Activated gamma-delta T cell treated with anti-CD3 and anti-CD28 coated beads, Interleukin-2, amount 50 U/mL, for 16 hours (primary cell): Measurements from ENCODE around the gene LUC7L3.
"Not testable (repeated sequence)": the region's sequence is repeated elsewhere in the genome, so short reads cannot be mapped to it uniquely, and the experiment has no call there.

Source experiments
- DNase-seq: peaks from one replicate; pipeline ENCODE4 v3.0.0-alpha.2; 2020; ENCODE audit warnings: low read depth

Gene LUC7L3, protein sequence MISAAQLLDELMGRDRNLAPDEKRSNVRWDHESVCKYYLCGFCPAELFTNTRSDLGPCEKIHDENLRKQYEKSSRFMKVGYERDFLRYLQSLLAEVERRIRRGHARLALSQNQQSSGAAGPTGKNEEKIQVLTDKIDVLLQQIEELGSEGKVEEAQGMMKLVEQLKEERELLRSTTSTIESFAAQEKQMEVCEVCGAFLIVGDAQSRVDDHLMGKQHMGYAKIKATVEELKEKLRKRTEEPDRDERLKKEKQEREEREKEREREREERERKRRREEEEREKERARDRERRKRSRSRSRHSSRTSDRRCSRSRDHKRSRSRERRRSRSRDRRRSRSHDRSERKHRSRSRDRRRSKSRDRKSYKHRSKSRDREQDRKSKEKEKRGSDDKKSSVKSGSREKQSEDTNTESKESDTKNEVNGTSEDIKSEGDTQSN

DNA sequence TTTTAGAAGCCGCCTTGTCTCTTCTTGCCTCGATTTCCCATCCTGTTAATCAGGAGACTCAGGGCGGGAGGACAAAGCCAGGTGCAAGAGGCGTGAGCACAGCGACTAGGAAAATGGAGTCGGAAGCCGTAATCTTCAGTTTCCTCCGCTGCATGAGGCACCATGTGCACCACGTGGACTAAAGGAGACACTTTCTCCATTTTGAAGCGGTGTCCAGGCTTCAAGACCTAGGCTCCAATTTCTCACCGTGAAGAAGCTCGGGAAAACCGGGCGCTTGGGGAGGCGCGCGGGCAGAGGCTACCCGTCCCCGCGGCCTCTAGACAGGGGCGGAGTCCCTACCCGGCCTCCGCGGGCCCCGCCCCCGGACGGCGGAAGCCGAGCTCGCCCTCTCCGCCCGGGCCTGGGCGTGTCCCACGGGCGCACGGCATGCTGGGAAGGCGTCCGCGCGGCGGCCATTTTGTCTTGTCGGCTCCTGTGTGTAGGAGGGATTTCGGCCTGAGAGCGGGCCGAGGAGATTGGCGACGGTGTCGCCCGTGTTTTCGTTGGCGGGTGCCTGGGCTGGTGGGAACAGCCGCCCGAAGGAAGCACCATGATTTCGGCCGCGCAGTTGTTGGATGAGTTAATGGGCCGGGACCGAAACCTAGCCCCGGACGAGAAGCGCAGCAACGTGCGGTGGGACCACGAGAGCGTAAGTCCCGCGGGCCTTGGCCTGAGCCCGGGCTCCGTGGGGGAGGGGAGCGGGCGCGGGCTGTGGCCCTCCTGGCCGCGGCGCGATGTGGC is at the start of gene LUC7L3:
LUC7L3 (plus strand) TSS at position 460 of the 780 bp plus-strand sequence; CDS start at position 590, 130 bp downstream.
- DNase-seq, result peak; percentile 87

DNA sequence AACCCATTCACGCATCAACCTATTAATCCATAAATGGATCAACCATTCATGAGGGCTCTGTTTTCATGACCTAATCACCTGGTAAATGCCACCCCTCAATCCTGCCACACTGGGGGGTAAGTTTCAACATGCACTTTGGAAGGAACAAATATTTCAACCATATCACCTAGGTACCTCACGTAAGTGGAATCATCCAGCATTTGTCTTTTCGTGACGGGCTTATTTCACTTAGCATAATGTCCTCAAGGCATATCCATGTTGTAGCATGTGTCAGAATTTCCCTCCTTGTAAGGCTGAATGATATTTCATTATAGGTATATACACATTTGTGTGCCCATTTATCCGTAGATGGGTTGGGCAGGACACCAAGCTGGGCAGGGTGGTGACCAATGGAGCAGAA is 47.3 kb upstream of the LUC7L3 start:
- DNase-seq, result no peak

DNA sequence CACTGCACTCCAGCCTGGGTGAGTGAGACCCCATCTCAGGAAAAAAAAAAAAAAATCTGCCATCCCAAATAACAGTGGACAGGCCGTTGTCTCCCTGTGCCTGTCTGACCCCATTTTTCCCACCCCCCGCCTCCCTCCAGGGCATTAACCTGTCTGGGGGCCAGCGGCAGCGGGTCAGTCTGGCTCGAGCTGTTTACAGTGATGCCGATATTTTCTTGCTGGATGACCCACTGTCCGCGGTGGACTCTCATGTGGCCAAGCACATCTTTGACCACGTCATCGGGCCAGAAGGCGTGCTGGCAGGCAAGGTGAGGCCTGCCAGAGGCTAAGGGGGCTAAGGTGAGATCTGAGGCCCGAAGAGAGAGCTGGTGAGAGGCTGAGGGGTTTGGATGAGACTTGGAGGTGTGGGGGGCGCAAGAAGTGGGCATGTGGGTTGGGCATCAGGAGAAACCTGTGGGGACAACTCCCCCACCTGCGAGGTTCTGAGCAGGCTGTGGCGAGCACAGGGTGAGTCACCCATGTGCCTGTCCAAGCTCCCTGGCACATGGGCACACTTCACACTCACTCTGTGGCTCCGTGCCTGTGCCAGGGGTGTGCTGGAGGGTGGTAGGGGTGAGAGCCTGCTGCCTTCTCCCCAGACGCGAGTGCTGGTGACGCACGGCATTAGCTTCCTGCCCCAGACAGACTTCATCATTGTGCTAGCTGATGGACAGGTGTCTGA is 46.4 kb upstream of the LUC7L3 start:
- no peak for DNase-seq

DNA sequence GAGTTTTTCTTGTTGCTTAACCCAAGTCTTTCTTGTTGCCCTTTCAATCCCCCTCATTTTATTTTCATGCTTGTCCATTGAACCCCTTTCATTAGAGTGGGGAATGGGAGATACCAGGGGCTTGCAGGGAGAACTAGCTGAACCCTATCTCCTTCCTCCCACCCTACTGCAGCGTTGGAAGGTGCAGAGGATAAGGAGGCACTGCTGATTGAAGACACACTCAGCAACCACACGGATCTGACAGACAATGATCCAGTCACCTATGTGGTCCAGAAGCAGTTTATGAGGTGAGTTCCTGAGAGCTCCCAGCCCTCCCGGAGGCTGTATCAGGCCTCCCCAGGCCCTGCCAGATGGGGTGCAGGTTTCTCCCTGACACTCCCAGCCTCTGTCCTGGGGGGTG is 44.2 kb upstream of the LUC7L3 start:
- no peak for DNase-seq

DNA sequence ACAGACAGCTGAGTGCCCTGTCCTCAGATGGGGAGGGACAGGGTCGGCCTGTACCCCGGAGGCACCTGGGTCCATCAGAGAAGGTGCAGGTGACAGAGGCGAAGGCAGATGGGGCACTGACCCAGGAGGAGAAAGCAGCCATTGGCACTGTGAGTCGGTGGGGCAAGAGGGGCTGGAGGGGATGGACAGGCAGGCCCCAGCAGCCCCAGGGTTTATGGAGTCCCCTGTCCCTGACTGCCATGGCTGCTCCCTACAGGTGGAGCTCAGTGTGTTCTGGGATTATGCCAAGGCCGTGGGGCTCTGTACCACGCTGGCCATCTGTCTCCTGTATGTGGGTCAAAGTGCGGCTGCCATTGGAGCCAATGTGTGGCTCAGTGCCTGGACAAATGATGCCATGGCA is 43.8 kb upstream of the LUC7L3 start:
- DNase-seq, result no peak

DNA sequence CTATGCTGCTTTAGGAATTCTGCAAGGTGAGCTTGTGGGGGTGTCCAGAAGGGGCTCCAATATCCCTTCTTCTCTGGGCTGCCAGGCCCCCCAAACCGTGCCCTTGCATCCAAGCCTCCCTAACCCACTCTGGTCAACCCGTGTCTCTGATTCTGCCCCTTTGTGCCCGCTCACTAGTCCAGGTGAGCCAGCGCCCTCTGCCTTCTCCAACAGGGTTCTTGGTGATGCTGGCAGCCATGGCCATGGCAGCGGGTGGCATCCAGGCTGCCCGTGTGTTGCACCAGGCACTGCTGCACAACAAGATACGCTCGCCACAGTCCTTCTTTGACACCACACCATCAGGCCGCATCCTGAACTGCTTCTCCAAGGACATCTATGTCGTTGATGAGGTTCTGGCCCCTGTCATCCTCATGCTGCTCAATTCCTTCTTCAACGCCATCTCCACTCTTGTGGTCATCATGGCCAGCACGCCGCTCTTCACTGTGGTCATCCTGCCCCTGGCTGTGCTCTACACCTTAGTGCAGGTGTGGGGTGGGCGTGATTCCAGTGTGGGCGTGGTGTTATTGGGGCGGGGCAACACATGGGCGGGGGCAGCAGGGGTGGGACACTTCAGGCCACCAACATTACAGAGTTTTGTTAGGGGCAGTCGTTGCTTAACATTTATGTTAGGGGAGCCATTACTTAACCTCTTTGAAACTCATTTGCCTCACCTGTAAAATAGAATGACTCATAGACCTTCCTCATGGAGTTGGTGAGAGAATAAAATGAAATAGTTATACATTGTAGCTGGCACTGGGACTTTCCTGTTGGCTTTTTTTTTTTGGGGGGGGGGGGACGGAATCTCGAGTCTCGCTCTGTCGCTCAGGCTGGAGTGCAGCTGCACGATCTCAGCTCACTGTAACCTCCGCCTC is 43.1 kb upstream of the LUC7L3 start:
- DNase-seq, result no peak

DNA sequence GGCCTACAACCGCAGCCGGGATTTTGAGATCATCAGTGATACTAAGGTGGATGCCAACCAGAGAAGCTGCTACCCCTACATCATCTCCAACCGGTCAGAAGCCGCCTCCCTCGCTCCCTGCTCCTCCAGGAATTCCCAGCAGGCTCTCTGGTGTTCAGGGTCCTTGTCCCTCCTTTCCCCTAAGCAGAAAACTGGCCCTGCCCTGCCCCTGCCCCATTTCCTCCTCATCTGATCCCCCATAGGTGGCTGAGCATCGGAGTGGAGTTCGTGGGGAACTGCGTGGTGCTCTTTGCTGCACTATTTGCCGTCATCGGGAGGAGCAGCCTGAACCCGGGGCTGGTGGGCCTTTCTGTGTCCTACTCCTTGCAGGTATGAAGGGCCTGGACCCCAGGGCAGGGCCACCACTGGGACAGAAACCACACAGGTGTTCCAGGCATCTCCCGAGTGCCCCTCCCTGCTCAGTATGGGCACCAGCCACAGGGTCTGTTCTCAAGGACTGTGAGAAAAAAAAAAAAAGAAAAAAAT is 41.5 kb upstream of the LUC7L3 start:
- no peak for DNase-seq

DNA sequence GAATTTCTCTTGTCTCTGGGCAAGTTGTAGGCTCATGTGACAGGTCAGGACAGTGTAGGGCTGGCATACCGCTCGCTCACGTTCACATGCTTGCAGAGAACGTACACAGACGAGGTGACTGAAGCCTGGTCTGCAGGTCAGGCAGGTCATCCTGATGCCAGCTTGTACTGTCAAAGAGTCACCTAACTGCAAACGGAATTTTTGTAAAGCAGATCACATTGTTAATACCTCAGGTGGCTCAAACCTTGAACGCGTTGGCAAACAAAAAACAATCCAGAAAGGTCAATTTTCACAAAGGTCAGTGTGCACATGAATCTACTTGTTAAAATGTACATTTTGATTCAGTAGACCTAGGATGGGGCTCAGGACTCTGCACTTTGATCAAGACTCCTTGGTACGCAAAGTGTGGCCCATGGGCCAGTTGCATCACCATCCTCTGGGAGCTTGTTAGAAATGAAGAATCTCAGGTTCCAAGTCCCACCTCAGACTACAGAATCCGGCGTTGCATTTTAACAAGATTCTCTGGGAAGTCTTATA is 40.3 kb upstream of the LUC7L3 start:
- no peak for DNase-seq

DNA sequence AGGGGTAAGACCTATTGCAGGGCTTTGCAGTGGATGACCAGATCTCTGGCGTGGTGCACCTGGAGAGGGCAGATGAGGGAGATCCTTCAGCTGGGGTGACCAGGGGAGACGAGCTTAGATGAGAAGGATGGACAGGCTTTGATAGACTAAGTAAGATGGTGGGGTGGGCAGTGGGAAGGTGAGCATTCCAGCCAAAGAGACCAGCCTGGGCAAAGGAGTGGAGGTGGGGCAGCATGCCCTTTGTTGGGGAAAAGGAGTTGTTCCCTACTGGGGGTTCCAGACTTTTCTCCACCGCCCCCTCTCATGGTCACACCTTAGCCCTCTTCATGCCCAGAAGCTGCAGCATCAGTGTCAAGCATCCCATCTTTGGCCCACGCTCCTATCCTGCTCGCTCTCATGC is 39.3 kb upstream of the LUC7L3 start:
- DNase-seq, result no peak

DNA sequence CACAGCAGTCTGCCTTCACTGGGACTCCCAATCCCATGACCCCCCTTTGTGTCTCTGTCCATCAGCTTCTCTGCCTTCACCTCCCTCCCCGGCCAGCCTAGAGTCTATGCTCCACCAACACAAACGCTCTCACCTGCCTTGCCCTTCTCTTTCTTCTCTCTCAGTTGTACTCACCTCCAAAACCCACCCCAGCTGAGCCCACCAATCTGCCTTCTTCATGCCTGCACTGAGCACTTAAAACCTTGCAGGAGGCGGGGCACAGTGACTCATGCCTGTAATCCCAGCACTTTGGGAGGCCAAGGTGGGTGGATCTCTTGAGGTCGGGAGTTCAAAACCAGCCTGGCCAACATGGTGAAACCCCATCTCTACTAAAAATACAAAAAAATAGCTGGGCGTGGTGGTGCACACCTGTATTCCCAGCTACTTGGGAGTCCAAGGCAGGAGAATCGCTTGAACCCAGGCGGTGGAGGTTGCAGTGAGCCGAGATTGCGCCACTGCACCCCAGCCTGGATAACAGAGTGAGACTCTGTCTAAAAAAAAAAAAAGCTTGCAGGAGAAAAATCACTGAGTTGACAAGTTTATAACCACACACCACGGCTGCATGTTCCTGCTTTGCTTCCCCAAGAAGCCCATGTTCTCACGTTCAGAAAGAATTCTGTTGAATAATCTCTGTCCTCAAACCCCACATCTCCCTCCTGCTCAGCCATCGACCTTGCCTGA is 38.7 kb upstream of the LUC7L3 start:
- not testable (repeated sequence) for DNase-seq

DNA sequence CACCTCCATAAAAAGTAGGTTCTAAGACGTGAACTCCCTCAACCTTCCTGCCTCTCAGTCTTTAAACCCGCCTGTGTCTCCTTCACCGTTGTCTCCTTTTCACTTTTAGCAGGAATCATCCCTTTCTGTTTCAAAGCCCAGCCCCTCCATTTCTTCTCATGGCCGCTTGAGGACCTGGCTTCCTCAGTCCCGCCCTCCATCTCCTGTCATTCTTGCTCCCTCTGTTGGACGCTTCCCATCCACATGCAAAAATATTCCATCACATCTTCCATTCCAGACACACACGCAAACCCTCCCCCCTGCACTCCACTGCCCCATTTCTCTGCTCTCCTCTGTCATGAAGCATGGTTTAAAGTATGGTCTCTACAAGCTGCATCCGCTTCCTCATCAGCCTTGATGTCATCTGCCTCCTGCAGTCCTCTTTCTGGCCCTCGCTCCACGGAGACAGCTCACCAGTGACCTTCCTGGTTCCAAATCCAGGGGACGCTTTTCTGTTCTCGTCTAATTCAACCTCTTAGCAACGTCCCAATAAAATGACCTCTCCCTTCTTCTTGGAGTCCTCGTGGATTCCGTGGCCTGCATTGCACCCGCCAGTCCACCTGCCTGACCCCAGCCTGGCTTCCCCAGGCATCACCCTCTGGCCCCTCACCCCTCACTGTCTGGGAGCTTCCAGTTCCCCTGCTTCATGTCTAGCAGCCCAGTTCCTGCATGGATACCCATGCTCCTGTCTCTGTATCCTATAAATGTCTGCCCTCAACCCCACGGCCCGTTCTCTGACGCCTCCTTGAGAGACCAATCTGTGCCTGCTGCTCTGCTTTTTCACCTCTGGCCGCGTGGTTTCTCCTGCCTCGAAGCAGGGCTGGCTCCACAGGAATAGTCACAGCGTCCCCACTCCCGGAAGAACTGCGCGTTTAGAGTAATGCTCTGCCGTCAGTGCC is 37.9 kb upstream of the LUC7L3 start:
- no peak for DNase-seq

DNA sequence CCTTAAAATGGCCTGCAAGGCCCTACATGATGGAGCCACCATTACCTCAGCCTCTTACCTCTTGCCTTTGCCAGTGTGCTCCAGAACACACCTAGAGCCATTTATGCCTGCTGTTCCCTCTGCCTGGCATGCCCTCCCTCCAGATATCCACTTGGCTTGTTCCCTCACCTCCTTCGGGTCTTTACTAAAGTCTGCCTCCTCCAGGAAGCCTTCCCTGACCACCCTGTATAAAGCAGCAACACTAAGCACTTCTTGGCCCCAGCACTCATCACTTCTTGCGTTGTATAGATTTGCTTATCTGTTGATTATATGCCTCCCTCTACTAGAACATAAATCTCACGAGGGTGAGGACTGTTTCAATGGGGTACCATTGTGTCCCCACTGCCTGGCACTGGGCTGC is 37.0 kb upstream of the LUC7L3 start:
- DNase-seq, result no peak

DNA sequence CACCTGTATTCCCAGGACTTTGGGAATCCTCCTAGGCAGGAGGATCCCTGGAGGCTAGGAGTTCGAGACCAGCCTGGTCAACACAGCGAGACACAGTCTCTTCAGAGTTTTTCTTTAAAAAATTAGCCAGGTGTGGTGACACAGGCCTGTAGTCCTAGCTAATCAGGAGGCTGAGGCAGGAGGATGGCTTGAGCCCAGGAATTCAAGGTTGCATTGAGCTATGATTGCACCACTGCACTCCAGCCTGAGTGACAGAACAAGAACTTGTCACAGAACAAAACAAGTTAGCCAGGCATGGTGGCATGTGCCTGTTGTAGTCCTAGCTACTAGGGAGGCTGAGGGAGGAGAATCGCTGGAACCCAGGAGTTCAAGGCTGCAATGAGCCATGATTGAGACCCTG is 36.5 kb upstream of the LUC7L3 start:
- DNase-seq, result no peak

DNA sequence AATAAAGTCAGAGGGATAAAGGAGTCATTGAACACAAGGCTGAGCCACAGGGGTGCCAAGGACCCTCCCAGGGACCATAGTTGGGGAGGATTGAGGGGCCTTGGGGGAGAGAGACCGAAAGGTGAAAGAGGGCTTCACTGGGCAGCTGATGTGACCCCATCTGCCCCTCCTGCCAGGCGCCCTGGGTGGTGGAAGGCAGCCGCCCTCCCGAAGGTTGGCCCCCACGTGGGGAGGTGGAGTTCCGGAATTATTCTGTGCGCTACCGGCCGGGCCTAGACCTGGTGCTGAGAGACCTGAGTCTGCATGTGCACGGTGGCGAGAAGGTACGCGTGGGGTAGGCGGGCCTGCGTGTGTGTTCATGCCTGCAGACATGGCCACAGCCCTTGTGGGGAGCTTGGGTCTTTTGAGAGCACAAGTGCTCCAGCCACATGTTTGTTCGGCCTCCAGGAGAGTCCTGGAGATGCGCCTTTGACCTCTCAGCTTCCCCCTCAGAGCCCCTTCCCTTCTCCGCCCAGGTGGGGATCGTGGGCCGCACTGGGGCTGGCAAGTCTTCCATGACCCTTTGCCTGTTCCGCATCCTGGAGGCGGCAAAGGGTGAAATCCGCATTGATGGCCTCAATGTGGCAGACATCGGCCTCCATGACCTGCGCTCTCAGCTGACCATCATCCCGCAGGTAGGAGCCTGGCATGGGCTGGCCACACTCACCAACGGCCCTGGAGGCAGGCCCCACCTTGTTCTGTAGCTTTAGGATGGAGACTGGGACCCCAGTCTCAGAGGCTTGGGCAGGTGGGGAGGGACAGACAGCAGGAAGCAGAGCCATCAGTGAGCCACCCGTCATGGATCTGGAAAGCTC is 35.7 kb upstream of the LUC7L3 start:
- DNase-seq, result no peak

DNA sequence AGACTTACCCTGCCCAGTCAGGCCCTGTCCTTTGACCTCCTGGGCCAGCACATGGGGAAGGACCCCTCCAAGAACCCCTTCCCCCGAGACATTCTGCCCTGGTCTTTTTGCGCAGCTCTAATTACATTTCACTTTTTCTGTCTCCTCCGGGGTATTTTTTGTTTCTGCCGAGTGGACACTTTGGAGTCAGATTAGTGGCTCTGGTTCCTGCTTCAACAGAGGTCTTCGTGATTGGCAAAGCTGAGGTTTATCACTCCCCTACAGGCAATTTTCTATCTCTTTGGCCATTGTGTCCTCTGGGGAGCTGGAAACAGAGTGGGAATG is 35.2 kb upstream of the LUC7L3 start:
- DNase-seq, result no peak

DNA sequence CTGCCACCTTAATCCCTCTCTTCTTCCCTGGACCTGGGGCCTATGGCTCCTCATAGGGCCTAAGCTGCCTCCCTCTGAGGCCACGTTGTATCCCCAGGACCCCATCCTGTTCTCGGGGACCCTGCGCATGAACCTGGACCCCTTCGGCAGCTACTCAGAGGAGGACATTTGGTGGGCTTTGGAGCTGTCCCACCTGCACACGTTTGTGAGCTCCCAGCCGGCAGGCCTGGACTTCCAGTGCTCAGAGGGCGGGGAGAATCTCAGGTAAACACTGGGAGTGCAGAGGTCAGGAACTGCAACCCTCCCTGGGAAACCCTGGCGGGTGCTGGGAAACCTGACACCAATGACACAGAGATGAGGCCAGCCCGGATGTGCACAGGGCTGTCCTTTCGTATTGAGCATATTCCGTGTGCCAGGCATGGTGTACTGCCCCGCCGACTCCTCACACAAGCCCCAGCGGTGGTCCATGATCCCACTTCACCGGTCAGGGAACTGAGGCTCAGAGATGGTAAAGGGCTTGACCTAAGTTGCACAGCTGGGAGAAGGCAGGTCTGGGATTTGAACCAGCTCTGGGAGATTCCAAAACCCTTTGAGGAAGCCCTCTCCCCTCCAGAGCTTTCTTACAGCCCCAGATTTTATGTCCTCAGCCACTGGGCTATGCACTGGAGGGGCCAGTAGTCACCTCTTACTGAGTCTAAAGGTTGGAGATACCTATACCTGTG is 34.6 kb upstream of the LUC7L3 start:
- no peak for DNase-seq

DNA sequence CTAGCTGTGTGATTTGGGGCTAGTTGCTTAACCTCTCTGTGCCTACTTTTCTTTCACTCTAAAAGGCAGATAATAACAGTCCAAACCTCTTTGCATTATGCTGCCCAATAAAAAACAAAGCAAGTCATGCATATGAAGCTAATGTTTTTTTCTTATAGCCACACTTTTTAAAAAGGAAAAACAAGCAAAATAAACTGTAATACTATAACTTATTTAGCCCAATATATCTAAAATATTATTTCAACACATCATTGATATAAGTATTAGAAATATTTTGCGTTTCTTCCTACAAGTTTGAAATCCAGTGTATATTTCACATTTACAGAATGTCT is 34.1 kb upstream of the LUC7L3 start:
- no peak for DNase-seq
